GM04503 (cell line): Measurements from ENCODE around the gene LCN2.

Experiments
- DNase-seq: peaks from one replicate; pipeline ENCODE4 v3.0.0-alpha.2; 2012; ENCODE audit warnings: low read depth

Gene LCN2

GRCh38 chr9:128201441-128202369 lies 52.5 kb downstream of the LCN2 start:
- DNase-seq = no peak

GRCh38 chr9:128202648-128203023 lies 53.4 kb downstream of the LCN2 start:
- DNase-seq = no peak
